ENCODE data around the gene ARHGAP29. TPM values are rescaled to one million over a fixed set of nuclear protein-coding genes. Genes with fewer than 3 reads are reported as not detected.

The ARHGAP29 gene
- total RNA-seq, 4 donors from 2014 or later, result 4.9 to 29.7 (median 8.7) TPM

GRCh38 chr1:94125551-94126514 is 111.6 kb downstream of the ARHGAP29 start:
- no peaks in the 10 kb centered on the region for H3K4me1 ChIP-seq
- no peak for TF ChIP-seq CTCF (IDR thresholded peaks at IDR 0.05)
- TF ChIP-seq POLR2A (IDR thresholded peaks at IDR 0.05), result no peak
- H3K27me3 ChIP-seq, result no peaks in the 10 kb centered on the region
- H3K27ac ChIP-seq, result no peak overlapping the region
- no peak overlapping the region for H3K4me3 ChIP-seq
- no peak for DNase-seq
- no peaks in the 10 kb centered on the region for H3K36me3 ChIP-seq
- no peaks in the 10 kb centered on the region for H3K9me3 ChIP-seq

GRCh38 chr1:94124538-94124937 is 112.8 kb downstream of the ARHGAP29 start:
- TF ChIP-seq POLR2A (IDR thresholded peaks at IDR 0.05) (no peak), CTCF (IDR thresholded peaks at IDR 0.05) (no peak)
- Histone ChIP-seq H3K4me1 (no peaks in the 10 kb centered on the region), H3K9me3 (no peaks in the 10 kb centered on the region), H3K36me3 (no peaks in the 10 kb centered on the region), H3K27ac (no peak overlapping the region), H3K4me3 (no peak overlapping the region), H3K27me3 (no peaks in the 10 kb centered on the region)
- no peak for DNase-seq

- DNase-seq, result no peak
- Histone ChIP-seq H3K36me3 (no peaks in the 10 kb centered on the region), H3K27me3 (no peaks in the 10 kb centered on the region), H3K4me3 (no peak overlapping the region), H3K4me1 (no peaks in the 10 kb centered on the region), H3K9me3 (no peaks in the 10 kb centered on the region), H3K27ac (no peak overlapping the region)
- TF ChIP-seq CTCF (IDR thresholded peaks at IDR 0.05) (no peak), POLR2A (IDR thresholded peaks at IDR 0.05) (no peak)
Observed at GRCh38 chr1:94122201-94122970, 115.0 kb downstream of the ARHGAP29 start.

Other genes with a start within 250 kb of the ARHGAP29 start
- 1 to 10 TPM; 2.1 to 7.5 (median 5.0) TPM for gene ABCA4, start 116.4 kb downstream of the ARHGAP29 start, total RNA-seq
- gene ABCD3, start 180.8 kb upstream of the ARHGAP29 start, total RNA-seq, result 10 to 100 TPM; 22.3 to 66.6 (median 57.0) TPM

Measured in Peyer's patch (tissue), 4 donors.